ENCODE measurements around the gene VOPP1. TPM values are rescaled to one million over a fixed set of nuclear protein-coding genes. Genes with fewer than 3 reads are reported as not detected.

Gene VOPP1
- total RNA-seq, 1 donor from 2014 or later: 90.6 TPM

- H3K27ac Mint-ChIP-seq: no peak overlapping the region
- intact Hi-C loops (cut with micrococcal nuclease): loop anchor here (2.0 kb wide), 1 partner anchor 23 kb away; no protein-coding TSS in a partner anchor
- H3K4me3 Mint-ChIP-seq: no peak overlapping the region
- DNase-seq: no peak
- H3K36me3 Mint-ChIP-seq (ENCODE audit: low read depth): peaks cover 63% of the 10 kb centered on the region
- peaks cover 61% of the 10 kb centered on the region for H3K4me1 Mint-ChIP-seq
- H3K9me3 Mint-ChIP-seq: no peaks in the 10 kb centered on the region
- H3K27me3 Mint-ChIP-seq: no peaks in the 10 kb centered on the region
These were observed 86.7 kb downstream of the VOPP1 start for GRCh38 chr7:55485501-55486191.

DNA sequence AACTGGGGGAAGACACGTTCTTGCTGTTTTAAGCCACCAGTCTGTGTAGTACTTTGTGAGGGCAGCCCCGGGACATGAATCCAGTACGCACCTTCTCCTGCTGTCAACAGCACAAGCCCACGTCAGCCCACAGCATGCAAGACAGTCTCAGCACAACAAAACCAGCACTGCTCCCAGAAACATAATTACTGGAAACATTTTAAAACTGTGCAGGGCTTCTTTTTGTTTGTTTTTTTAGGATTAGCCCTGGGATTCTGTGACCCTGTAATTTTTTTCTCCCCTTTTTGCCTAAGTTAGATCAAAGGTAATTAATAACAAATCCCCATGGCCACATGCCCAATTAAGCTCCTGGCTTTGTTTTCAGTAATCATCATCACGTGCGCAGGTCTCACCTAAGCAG is 87.5 kb downstream of the VOPP1 start:
- H3K9me3 Mint-ChIP-seq: no peaks in the 10 kb centered on the region
- peak overlapping the region; percentile 66 for H3K27ac Mint-ChIP-seq
- peaks cover 56% of the 10 kb centered on the region for H3K36me3 Mint-ChIP-seq (ENCODE audit: low read depth)
- H3K4me3 Mint-ChIP-seq: no peak overlapping the region
- intact Hi-C loops (cut with micrococcal nuclease): loop anchor here (2.0 kb wide), 1 partner anchor 24 kb away; no protein-coding TSS in a partner anchor
- peaks cover 59% of the 10 kb centered on the region for H3K4me1 Mint-ChIP-seq
- DNase-seq: no peak
- H3K27me3 Mint-ChIP-seq: no peaks in the 10 kb centered on the region

DNA sequence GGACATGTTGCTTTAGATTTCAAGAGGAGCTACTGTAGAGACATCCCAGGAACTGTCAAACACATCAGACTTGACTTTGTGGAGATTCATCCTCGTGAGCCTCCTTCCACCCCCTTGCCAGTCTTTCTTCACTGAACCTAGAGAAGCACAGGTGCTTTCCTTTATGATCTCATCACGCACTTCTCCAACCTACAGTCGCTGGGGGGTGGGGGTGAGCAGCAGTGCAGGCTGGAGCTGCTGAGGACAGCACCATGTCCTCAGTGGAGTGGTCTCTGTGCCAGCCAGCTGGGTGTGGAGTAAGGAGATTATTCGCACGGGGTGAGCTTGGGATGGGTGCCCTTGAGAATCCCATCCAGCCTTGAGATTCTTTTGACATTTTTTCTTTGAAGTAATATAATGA is 88.1 kb downstream of the VOPP1 start:
- no peaks in the 10 kb centered on the region for H3K27me3 Mint-ChIP-seq
- peak overlapping the region; percentile 31 for H3K27ac Mint-ChIP-seq
- H3K4me1 Mint-ChIP-seq: peaks cover 53% of the 10 kb centered on the region
- no peak for DNase-seq
- intact Hi-C loops (cut with micrococcal nuclease): loop anchor here (2.0 kb wide), 1 partner anchor 25 kb away; no protein-coding TSS in a partner anchor
- H3K4me3 Mint-ChIP-seq: peak overlapping the region; percentile 42
- peaks cover 51% of the 10 kb centered on the region for H3K36me3 Mint-ChIP-seq (ENCODE audit: low read depth)
- H3K9me3 Mint-ChIP-seq: no peaks in the 10 kb centered on the region

DNA sequence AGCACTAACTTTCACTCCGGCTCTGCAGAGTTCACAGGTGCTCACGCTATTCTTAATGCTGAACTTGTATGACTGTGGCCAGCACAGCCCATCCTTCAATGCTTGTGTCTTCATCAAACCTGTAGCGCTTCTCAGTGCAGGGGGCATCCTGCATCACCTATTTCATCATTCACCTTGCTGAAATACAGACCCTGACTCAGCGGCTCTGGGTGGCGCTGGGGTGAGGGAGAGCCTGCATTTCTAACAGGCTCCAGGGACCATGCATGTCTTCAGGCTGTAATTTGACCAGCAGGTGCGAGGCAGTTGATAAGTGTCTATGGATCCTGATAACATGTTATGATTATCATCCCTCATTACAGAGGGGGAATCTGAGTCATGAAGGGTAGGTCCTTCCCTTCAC is 89.3 kb downstream of the VOPP1 start:
- H3K36me3 Mint-ChIP-seq (ENCODE audit: low read depth): peaks cover 46% of the 10 kb centered on the region
- H3K4me1 Mint-ChIP-seq: peaks cover 48% of the 10 kb centered on the region
- intact Hi-C loops (cut with micrococcal nuclease): no loop called here
- no peak overlapping the region for H3K27ac Mint-ChIP-seq
- DNase-seq: no peak
- no peak overlapping the region for H3K4me3 Mint-ChIP-seq
- H3K9me3 Mint-ChIP-seq: no peaks in the 10 kb centered on the region
- no peaks in the 10 kb centered on the region for H3K27me3 Mint-ChIP-seq

- Mint-ChIP-seq H3K27me3 (no peaks in the 10 kb centered on the region), H3K9me3 (no peaks in the 10 kb centered on the region), H3K4me1 (peaks cover 53% of the 10 kb centered on the region), H3K36me3 (ENCODE audit: low read depth) (peaks cover 40% of the 10 kb centered on the region), H3K27ac (peak overlapping the region; percentile 2), H3K4me3 (no peak overlapping the region)
- intact Hi-C loops (cut with micrococcal nuclease): no loop called here
- no peak for DNase-seq
These were observed 91.1 kb downstream of the VOPP1 start for GRCh38 chr7:55481155-55481554.

GRCh38 chr7:55478700-55479099 is 93.6 kb downstream of the VOPP1 start:
- intact Hi-C loops (cut with micrococcal nuclease): no loop called here
- peak overlapping the region; percentile 8 for H3K27ac Mint-ChIP-seq
- no peak for DNase-seq
- H3K4me3 Mint-ChIP-seq: no peak overlapping the region
- peaks cover 34% of the 10 kb centered on the region for H3K36me3 Mint-ChIP-seq (ENCODE audit: low read depth)
- peaks cover 63% of the 10 kb centered on the region for H3K4me1 Mint-ChIP-seq
- H3K9me3 Mint-ChIP-seq: no peaks in the 10 kb centered on the region
- no peaks in the 10 kb centered on the region for H3K27me3 Mint-ChIP-seq

DNA sequence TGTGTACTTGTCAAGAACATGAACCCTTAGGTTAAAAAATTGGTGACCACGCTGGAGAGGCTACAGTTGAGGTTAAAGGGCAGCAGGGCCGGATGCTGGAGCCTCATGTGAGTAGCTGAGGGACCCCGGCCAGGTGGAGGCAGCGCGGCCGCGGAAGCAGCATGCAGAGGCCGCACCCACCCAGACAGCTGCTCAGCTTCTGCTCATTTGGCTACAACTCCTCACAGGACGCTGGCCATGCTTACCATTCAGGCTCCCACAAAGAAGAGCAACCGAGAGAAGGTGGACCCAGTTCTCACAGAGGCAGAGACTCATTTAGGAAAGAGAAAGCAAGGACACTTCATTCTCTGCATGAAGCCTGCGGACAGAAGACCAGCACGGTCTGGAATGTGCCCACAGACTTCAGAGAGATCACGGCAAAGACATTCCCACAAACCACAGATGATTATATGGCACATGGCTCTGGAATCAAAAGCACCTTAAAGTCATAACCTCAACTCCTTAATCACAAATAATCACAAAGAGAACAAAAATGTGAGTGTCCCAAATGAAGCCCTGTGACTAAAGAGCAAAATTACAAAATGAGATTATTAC is 94.4 kb downstream of the VOPP1 start:
- DNase-seq: no peak

DNA sequence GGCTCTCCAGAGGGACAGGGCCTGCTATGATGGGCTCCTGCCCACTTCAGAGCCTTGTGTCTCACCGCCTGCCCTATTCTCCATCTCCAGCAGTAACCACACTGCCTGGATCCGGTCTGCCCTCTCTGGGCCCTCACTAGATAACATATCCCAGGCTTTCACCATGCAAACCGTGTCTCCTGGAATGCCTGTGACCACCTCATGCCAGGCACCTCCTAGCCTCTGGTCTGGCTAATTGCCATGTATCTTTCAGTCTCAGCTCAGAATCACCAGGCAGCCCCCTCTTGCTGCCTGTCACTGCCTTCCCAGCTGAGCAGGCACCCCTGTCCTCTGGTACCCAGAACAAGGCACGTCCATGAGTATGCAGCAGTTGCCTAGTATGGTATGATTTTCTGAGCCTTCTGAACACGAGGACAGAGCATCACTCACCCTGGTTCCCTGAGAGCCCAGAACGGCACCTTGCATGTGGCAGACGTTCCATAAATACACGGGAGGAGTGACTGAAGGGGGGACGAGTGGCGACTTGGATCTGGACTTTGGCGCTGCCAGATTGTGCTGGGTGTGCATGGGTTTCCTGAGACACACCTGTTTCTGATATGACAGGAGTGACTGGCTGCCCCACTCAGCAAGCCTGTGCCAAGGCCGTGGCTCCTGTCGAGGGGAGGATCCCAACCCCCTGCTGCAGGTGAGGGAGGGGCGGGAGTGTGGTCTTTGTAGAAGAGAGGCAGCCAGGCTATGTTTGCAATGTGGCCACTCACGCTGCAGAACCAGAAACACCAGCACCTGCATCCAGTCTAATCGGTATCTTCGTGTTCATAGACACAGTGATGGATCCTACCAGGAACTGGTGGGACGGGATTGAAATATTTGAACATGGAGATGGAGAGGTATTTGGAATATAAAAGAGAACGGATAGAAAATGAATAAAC is 95.2 kb downstream of the VOPP1 start:
- Mint-ChIP-seq H3K27me3 (no peaks in the 10 kb centered on the region), H3K4me1 (peaks cover 62% of the 10 kb centered on the region), H3K36me3 (ENCODE audit: low read depth) (peaks cover 31% of the 10 kb centered on the region), H3K27ac (peak overlapping the region; percentile 48), H3K9me3 (no peaks in the 10 kb centered on the region), H3K4me3 (peak overlapping the region; percentile 50)
- no peak for DNase-seq
- intact Hi-C loops (cut with micrococcal nuclease): no loop called here

More for the DNA sequence above, 94.4 kb downstream of the VOPP1 start:
- Mint-ChIP-seq H3K36me3 (ENCODE audit: low read depth) (peaks cover 31% of the 10 kb centered on the region), H3K27ac (no peak overlapping the region), H3K4me1 (peaks cover 64% of the 10 kb centered on the region), H3K27me3 (no peaks in the 10 kb centered on the region), H3K9me3 (no peaks in the 10 kb centered on the region), H3K4me3 (no peak overlapping the region)
- intact Hi-C loops (cut with micrococcal nuclease): no loop called here

DNA sequence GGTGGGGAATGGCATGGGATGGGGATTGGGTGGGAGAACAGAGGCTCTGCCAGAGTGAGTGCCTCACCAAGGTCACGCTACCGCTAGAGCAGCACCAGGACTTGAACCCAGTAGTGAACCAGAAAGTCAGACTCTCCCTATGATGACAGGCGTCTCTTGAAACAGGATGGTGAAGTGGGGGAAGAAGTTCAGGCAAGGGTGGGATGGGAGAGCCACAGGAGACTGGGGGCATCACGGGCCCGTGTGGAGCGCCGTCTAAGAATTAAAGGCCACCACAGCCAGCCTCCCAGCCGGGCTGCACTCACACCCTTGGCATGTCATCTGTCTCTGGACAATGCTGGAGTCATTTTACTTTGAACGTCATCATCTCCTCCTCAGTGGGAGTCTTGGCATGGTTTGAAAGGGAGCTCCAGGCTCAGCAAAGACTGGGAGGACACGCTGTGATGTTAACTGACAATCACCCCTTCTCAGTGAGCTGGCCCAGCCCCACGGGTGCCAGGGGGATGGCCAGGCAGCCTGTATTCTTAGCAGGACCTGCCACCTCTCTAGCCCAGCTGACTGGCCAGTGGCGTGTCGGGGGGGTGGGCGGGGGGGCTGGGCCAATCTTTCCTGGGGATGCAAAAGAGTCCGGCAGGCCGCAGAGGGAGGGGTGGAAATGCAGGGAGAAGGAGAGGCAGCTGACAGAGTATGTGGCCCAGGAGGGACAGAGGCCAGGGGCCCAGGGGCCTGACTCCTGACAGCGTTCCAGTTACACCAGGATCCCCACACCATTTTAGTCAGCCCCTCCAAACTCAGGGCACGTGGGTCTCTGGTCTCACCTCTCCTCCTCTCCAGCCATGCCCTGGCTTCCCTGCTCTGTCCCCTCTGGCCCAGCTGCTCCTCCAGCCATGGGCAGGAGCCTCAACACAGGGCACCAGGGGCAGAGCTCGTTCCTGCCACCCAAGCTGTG is 96.2 kb downstream of the VOPP1 start:
- H3K9me3 Mint-ChIP-seq: no peaks in the 10 kb centered on the region
- intact Hi-C loops (cut with micrococcal nuclease): no loop called here
- peaks cover 33% of the 10 kb centered on the region for H3K36me3 Mint-ChIP-seq (ENCODE audit: low read depth)
- peaks cover 60% of the 10 kb centered on the region for H3K4me1 Mint-ChIP-seq
- H3K27ac Mint-ChIP-seq: peak overlapping the region; percentile 80
- H3K4me3 Mint-ChIP-seq: peak overlapping the region; percentile 78
- DNase-seq: no peak
- H3K27me3 Mint-ChIP-seq: no peaks in the 10 kb centered on the region

DNA sequence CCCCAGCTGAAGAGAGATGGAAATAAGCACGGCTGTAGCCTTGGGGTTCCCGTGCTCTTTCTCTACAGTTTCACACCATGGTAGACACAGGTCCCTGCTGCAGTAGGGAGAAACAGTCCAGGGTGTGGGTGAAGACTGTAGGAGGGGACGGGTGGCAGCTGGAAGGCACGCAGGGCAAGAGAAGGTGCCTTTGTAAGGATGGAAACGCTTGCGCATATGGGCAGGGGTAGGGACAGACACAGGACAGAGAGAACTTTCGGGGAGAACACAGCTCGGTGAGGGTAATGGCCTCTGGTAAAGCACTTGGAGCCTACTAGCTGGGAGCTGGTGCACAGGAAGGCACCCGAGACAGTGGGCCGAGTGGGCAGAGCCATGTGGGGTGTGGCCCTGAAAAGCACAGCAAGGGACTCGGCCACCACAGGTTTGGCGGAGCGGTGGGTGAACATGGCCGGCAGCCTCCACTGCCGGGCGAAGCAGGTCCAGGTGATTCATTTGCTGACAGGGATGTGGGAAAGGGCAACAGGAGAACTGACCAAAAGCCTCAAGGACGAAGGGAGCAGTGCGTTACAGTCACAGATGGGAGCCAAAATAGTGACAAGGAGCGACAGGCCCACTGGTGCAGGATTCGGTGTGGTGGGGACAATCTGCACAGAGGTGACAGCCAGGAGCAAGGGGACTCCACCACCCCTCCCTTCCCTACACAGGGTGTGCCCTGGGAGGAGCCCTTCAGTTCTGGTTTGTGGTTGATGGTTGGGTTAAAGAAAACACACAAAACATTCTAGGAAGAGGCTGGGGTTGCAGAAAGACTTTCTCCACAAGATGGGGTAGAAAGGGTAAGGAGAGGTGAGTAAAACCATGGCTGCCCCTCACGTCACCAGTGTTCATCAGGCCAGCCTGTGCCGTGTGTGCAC is 97.1 kb downstream of the VOPP1 start:
- Mint-ChIP-seq H3K27me3 (no peaks in the 10 kb centered on the region), H3K4me3 (peak overlapping the region; percentile 78), H3K9me3 (no peaks in the 10 kb centered on the region), H3K27ac (peak overlapping the region; percentile 80), H3K36me3 (ENCODE audit: low read depth) (peaks cover 33% of the 10 kb centered on the region), H3K4me1 (peaks cover 59% of the 10 kb centered on the region)
- intact Hi-C loops (cut with micrococcal nuclease): no loop called here
- peak; percentile 88 for DNase-seq

GRCh38 chr7:55473932-55474331 is 98.4 kb downstream of the VOPP1 start:
- Mint-ChIP-seq H3K4me1 (peaks cover 66% of the 10 kb centered on the region), H3K27ac (no peak overlapping the region), H3K36me3 (ENCODE audit: low read depth) (peaks cover 34% of the 10 kb centered on the region), H3K27me3 (no peaks in the 10 kb centered on the region), H3K4me3 (peak overlapping the region; percentile 78), H3K9me3 (no peaks in the 10 kb centered on the region)
- intact Hi-C loops (cut with micrococcal nuclease): no loop called here
- no peak for DNase-seq

GRCh38 chr7:55472928-55473725 is 99.2 kb downstream of the VOPP1 start:
- peaks cover 34% of the 10 kb centered on the region for H3K36me3 Mint-ChIP-seq (ENCODE audit: low read depth)
- no peaks in the 10 kb centered on the region for H3K9me3 Mint-ChIP-seq
- intact Hi-C loops (cut with micrococcal nuclease): no loop called here
- H3K27me3 Mint-ChIP-seq: no peaks in the 10 kb centered on the region
- no peak overlapping the region for H3K4me3 Mint-ChIP-seq
- H3K4me1 Mint-ChIP-seq: peaks cover 68% of the 10 kb centered on the region
- no peak overlapping the region for H3K27ac Mint-ChIP-seq
- DNase-seq: no peak
